ENCODE data around the gene CCDC141.

CCDC141 gene

GRCh38 chr2:178962152-178962551 is 87.8 kb downstream of the CCDC141 start:
- no peak for DNase-seq

- no peak for DNase-seq
Observed at GRCh38 chr2:178954049-178954448, 95.9 kb downstream of the CCDC141 start.

GRCh38 chr2:178951266-178952006 is 98.5 kb downstream of the CCDC141 start:
- DNase-seq: no peak

- DNase-seq: no peak
Observed at GRCh38 chr2:178949584-178949983, 100.4 kb downstream of the CCDC141 start.

- DNase-seq: no peak
Observed at GRCh38 chr2:178949151-178949550, 100.8 kb downstream of the CCDC141 start.

- DNase-seq: no peak
Observed at GRCh38 chr2:178947006-178947405, 102.9 kb downstream of the CCDC141 start.

GRCh38 chr2:178946494-178946893 is 103.4 kb downstream of the CCDC141 start:
- DNase-seq: no peak

- DNase-seq: no peak
Observed at GRCh38 chr2:178943745-178944144, 106.2 kb downstream of the CCDC141 start.

GRCh38 chr2:178934571-178934970 is 115.4 kb downstream of the CCDC141 start:
- no peak for DNase-seq

GRCh38 chr2:178933493-178933892 is 116.4 kb downstream of the CCDC141 start:
- no peak for DNase-seq

- no peak for DNase-seq
Observed at GRCh38 chr2:178928077-178928476, 121.9 kb downstream of the CCDC141 start.

- no peak for DNase-seq
Observed at GRCh38 chr2:178927173-178927572, 122.8 kb downstream of the CCDC141 start.

GRCh38 chr2:178924817-178925216 is 125.1 kb downstream of the CCDC141 start:
- no peak for DNase-seq

- DNase-seq: no peak
Observed at GRCh38 chr2:178923546-178923945, 126.4 kb downstream of the CCDC141 start.

GRCh38 chr2:178920916-178921513 is 128.9 kb downstream of the CCDC141 start:
- DNase-seq: no peak

- DNase-seq: no peak
Observed at GRCh38 chr2:178917555-178917954, 132.4 kb downstream of the CCDC141 start.

- DNase-seq: no peak
Observed at GRCh38 chr2:178915423-178916173, 134.3 kb downstream of the CCDC141 start.

- DNase-seq: peak; percentile 66 to 68
Observed at GRCh38 chr2:178914259-178914849, 135.6 kb downstream of the CCDC141 start.

- no peak for DNase-seq
Observed at GRCh38 chr2:178913049-178913441, 136.9 kb downstream of the CCDC141 start.

GRCh38 chr2:178912416-178913048 is 137.4 kb downstream of the CCDC141 start:
- DNase-seq: no peak

- no peak for DNase-seq
Observed at GRCh38 chr2:178911039-178911438, 138.9 kb downstream of the CCDC141 start.

- no peak for DNase-seq
Observed at GRCh38 chr2:178910005-178910404, 139.9 kb downstream of the CCDC141 start.

GRCh38 chr2:178909507-178909906 is 140.4 kb downstream of the CCDC141 start:
- DNase-seq: no peak
